IPS-18c (cell line): ENCODE data around the gene PHTF2.

Experiments
- H3K4me3 ChIP-seq: 2 replicates; pipeline ENCODE4 v1.7.0; 2013; ENCODE audit warnings: low read depth, mild to moderate bottlenecking, low read length, moderate library complexity; ENCODE audit not compliant: insufficient read depth
- H3K9me3 ChIP-seq: one replicate; pipeline ENCODE4 v1.6.1; 2013; ENCODE audit warnings: mild to moderate bottlenecking, low read length, moderate library complexity; ENCODE audit not compliant: control insufficient read depth, insufficient read depth

PHTF2 gene

GRCh38 chr7:77933394-77933793 lies 134.8 kb downstream of the PHTF2 start:
- Histone ChIP-seq H3K9me3 (no peaks in the 10 kb centered on the region), H3K4me3 (no peak overlapping the region)

GRCh38 chr7:77935652-77936348 lies 137.2 kb downstream of the PHTF2 start:
- H3K4me3 ChIP-seq: no peak overlapping the region
- H3K9me3 ChIP-seq: no peaks in the 10 kb centered on the region

DNA sequence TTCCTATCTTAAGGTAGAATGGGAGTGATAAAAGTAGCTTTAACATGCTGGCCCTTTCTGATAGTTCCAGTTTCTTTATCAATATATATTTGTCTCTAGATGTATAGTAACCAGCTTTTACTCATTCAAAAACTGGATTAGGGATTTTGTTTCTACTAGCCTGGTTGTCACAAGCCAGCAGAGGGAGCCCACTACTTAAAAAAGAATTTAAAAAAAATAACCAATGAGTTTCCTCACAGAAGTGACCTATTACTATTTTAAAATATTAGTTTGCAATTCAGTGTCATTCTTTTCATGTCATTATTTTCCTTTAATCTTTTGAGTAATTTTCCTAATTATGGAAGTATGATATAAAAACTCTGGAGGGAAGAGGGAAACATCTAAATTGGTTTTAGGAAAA lies 142.1 kb downstream of the PHTF2 start:
- H3K9me3 ChIP-seq: no peaks in the 10 kb centered on the region
- no peak overlapping the region for H3K4me3 ChIP-seq

- Histone ChIP-seq H3K4me3 (no peak overlapping the region), H3K9me3 (no peaks in the 10 kb centered on the region)
Observed at GRCh38 chr7:77942431-77942830, 143.9 kb downstream of the PHTF2 start.

- Histone ChIP-seq H3K4me3 (no peak overlapping the region), H3K9me3 (no peaks in the 10 kb centered on the region)
Observed at GRCh38 chr7:77944183-77945182, 145.9 kb downstream of the PHTF2 start.

DNA sequence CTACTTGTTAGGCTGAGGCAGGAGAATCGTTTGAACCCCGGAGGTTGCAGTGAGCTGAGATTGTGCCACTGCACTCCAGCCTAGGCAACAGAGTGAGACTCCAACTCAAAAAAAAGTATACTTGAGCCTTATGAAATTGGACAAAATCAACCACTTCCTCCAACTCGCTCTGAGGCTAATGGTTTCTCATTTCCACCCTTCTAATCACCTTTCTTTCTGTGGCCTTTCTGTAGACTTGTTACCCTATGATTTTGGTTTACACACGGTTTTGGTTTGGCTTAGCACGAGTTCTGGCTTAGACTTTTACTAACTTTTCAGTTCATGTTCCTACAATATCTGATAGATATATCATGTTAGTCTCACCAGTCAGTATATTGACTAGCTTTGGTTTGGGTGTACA lies 152.0 kb downstream of the PHTF2 start:
- Histone ChIP-seq H3K9me3 (no peaks in the 10 kb centered on the region), H3K4me3 (no peak overlapping the region)

DNA sequence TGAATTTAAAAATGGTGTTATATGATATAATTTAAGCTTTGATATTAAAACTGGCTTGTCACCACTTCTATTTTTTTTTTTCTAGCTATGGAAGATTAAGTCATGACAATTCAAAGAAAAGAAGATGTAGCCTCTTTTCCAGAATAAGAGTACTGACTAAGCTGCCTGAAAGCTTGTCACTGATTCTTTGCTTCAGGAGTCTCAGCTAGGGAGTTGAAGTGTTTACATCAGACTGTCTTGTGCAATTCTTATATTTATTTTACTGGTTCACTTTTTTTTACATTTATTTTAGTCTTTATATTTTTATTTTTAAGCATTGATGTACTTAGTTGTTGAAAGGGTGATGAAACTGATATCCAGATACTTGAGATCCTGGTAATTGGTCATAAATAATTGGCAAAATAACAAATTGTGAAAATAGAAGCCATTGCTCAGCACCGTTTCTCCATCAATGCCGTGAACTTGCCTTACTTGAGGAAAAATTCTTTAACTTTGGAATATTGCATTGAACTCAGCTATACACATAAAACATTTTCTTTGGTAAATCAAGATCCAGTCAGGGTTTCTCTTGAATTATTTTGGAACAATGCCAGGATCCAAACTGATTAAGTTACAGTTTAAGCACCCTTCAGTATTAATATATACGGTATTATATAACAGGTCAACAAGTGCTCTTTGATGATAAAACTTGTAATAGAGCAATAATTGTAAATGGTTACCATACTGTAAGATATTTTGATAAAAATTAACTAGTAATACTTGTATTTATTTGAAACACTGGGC lies 156.4 kb downstream of the PHTF2 start:
- Histone ChIP-seq H3K9me3 (no peaks in the 10 kb centered on the region), H3K4me3 (no peak overlapping the region)

DNA sequence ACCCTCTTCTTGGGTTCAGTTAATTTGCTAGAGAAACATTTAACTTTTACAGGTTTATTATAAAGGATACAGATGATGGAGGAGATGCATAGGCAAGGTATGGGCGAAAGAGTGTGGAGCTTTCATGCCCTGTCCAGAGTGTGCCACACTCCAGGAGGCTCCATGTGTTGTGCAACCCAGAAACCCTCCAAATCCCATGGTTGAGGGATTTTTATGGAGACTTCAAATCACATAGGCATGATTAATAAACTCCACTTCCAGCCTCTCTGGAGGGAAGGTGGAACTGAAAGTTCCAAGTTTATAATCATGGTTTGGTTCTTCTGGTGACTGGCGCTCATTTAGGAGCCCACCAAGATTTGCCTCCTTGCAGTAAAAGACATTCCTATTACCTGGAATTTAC lies 159.9 kb downstream of the PHTF2 start:
- no peak overlapping the region for H3K4me3 ChIP-seq

GRCh38 chr7:77959080-77959479 lies 160.5 kb downstream of the PHTF2 start:
- no peak overlapping the region for H3K4me3 ChIP-seq
- no peaks in the 10 kb centered on the region for H3K9me3 ChIP-seq

More for the DNA sequence above, 159.9 kb downstream of the PHTF2 start:
- no peaks in the 10 kb centered on the region for H3K9me3 ChIP-seq

DNA sequence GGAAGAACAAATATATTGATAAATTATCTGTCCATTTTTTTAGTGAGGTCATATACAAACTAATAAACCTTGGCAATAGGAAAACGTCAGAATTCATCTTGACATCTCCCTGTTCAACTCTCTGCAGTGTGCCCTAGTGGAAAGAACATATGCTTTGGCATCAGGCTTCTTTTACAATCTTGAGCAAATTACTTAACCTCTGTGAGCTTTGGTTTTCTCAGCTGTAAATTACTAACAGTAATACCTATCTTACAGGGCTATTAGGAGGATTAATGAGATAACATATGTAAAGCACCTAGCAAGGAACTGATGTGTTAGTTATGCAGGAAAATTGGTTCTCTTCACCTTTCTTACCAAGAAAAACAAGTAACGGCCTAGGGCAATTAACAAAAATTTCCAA lies 161.8 kb downstream of the PHTF2 start:
- H3K4me3 ChIP-seq: no peak overlapping the region
- H3K9me3 ChIP-seq: peaks cover 2% of the 10 kb centered on the region

- Histone ChIP-seq H3K9me3 (peaks cover 2% of the 10 kb centered on the region), H3K4me3 (no peak overlapping the region)
Observed at GRCh38 chr7:77967429-77967828, 168.9 kb downstream of the PHTF2 start.

DNA sequence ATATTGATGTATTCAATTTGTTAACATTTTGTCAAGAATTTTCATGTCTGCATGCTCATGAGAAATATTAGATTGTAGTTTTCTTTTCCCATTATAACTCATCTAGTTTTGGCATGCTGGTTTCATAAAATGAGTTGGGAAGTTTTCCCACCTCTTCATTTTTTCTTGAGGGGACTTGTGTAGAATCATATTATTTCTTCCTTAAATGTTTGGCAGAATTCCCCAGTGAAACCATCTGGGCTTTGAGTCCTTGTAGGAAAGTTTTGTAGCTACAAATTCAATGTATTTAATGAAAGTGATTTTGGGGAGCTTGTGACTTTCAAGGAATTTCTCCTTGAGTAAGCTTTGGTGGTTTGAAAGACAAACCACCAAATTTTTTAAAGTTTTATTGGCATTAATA lies 173.2 kb downstream of the PHTF2 start:
- Histone ChIP-seq H3K9me3 (no peaks in the 10 kb centered on the region), H3K4me3 (no peak overlapping the region)

DNA sequence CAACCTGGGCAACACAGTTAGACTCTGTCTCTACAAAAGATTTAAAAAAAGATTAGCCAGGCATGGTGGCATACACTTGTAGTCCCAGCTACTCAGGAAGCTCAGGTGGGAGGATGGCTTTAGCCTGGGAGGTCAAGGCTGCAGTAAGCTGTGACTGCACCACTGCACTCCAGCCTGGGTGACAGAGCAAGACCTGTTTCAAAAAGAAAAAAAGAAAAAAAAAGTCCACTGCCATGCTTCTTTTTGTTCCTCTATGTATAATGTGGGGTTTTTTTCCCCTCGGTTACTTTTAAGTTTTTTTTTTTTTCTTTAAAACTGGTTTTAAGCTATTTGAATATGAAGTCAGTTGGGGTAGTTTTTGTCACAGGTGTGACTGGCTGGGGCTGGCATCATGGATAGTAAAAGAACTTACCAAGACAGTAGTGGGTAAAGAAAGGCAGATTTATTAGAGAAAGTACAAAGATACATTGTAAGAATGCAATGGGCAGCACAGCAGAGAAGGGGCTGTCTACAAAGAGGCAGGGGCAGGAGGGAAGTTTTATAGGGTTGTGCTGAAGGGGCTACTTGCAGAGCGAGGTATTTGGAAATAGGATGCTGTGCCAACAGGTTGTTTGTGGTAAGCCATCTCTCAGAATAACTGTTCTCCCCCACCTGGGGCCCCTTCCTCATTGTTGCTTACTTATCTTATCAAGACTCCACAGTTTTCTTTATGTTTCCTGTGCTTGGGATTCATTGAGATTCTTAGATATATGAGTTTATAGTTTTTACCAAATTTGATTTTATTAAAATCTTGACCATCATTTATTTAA lies 177.3 kb downstream of the PHTF2 start:
- H3K4me3 ChIP-seq: no peak overlapping the region
- H3K9me3 ChIP-seq: no peaks in the 10 kb centered on the region

GRCh38 chr7:77979219-77979618 lies 180.6 kb downstream of the PHTF2 start:
- Histone ChIP-seq H3K4me3 (no peak overlapping the region), H3K9me3 (no peaks in the 10 kb centered on the region)

DNA sequence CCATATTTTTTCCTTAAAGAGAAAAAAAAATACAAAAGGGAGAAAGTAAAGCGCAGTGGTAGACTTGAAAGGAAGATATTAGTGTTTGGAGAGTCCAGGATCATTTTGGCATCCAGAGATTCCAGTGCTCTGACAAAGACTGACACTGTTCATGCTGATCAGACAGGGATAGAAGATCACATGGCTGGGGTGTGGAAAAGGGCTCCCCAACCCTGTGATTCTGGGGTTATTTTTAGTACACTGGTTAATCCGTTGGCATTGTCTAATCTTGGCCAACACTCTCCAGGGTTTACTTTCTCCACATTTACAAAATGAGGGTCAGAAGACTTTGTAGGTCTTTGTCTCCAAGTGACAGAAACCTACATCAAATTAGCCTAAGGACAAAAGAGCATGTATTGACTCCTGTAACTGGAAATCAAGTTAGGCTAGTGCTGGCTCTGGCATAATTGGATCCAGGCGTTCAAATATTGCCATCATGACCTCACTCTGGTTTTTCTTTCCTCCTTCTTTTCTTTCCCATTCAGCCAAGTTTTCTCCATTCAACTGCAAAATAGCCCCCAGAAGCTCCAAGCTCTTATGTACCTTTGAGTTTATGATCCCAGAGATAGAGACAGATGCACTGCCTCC lies 181.6 kb downstream of the PHTF2 start:
- Histone ChIP-seq H3K9me3 (no peaks in the 10 kb centered on the region), H3K4me3 (no peak overlapping the region)

DNA sequence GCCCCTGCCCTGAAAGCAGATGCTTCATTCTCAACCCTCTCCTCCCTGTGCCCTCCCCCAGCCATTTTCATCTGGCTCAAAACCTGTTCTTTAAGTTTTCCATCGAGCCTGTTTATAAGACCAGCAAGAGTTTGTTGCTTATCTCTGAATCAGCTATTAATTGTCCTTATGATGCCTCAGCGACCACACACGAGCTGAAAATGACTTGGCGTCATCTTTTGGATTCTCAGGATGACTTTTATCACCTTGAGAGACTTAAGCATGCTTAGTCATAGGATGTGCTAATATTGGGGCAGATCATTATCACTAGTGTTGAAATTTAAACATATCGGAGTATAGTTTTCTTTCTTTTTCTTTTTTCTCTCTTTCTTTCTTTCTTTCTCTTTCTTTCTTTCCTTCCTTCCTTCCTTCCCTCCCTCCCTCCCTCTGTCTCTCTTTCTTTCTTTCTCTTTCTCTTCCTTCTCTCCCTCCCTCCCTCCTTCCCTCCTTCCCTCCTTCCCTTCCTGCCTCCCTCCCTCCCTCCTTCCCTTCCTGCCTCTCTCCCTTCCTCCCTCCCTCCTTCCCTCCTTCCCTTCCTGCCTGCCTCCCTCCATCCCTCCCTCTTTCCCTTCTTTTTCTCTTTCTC lies 184.5 kb downstream of the PHTF2 start:
- Histone ChIP-seq H3K9me3 (no peaks in the 10 kb centered on the region), H3K4me3 (no peak overlapping the region)
